SU-DHL-6 (cell line): ENCODE results near the gene PTPN13.

Source experiments
- CTCF ChIP-seq: fragments of 200-600 bp; sonication (generic); IDR thresholded peaks from one replicate; pipeline ENCODE4 v1.5.1; 2017; ENCODE audit warnings: antibody characterized with exemption, mild to moderate bottlenecking, low read length, moderate library complexity; ENCODE audit not compliant: insufficient read depth, poor library complexity, severe bottlenecking
- EZH2phosphoT487 ChIP-seq: fragments of 200-600 bp; sonication (generic), shearing (Covaris generic); conservative IDR thresholded peaks from 2 replicates; pipeline ENCODE4 v1.6.1; 2018; ENCODE audit warnings: mild to moderate bottlenecking, antibody characterized with exemption, low read length, moderate library complexity, mixed read lengths

- TF ChIP-seq CTCF = no peak
- TF ChIP-seq EZH2phosphoT487 = no peak
These were observed 20.8 kb downstream of the PTPN13 start for GRCh38 chr4:86614865-86615264.
